Neural cell (in vitro differentiated cells): ENCODE measurements around the gene LRRC4. TPM values are rescaled to one million over a fixed set of nuclear protein-coding genes. Genes with fewer than 3 reads are reported as not detected.

Experiments
- H2AFZ ChIP-seq: fragments of 200-600, 300-800 bp; sonication (generic), shearing (Covaris generic); 2 replicates; pipeline ENCODE4 v1.6.0; 2014; ENCODE audit warnings: low read depth, mild to moderate bottlenecking, antibody characterized with exemption, low read length, moderate library complexity
- H3F3A ChIP-seq: fragments of 200-600 bp; shearing (Covaris generic); 2 replicates; pipeline ENCODE4 v1.6.1; 2016; ENCODE audit warnings: mild to moderate bottlenecking, moderate library complexity, mixed read lengths, antibody characterized with exemption, low read length; ENCODE audit not compliant: insufficient read depth, poor library complexity, severe bottlenecking
- H3K27ac ChIP-seq: fragments of 200-600, 300-800 bp; sonication (generic), shearing (Covaris generic); 2 replicates; pipeline ENCODE4 v1.5.1; 2014; ENCODE audit warnings: mild to moderate bottlenecking, low read length, moderate library complexity
- H3K27me3 ChIP-seq: fragments of 300-800, 200-600 bp; sonication (generic), shearing (Covaris generic); 2 replicates; pipeline ENCODE4 v1.6.0; 2014; ENCODE audit warnings: mild to moderate bottlenecking, low read depth, low read length, moderate library complexity; ENCODE audit not compliant: insufficient read depth
- H3K36me3 ChIP-seq: fragments of 300-800, 200-600 bp; sonication (generic), shearing (Covaris generic); 2 replicates; pipeline ENCODE4 v1.5.1; 2014; ENCODE audit warnings: mild to moderate bottlenecking, antibody characterized with exemption, low read length, moderate library complexity; ENCODE audit not compliant: insufficient read depth
- H3K4me2 ChIP-seq: fragments of 300-800, 200-600 bp; sonication (generic), shearing (Covaris generic); 2 replicates; pipeline ENCODE4 v1.6.0; 2014; ENCODE audit warnings: mild to moderate bottlenecking, low read length
- H3K4me3 ChIP-seq: fragments of 300-800, 200-600 bp; sonication (generic), shearing (Covaris generic); 2 replicates; pipeline ENCODE4 v1.5.1; 2014; ENCODE audit warnings: mild to moderate bottlenecking, low read length, moderate library complexity
- H3K79me2 ChIP-seq: fragments of 200-600 bp; shearing (Covaris generic); replicated peaks from 2 replicates; pipeline ENCODE4 v1.6.0; 2014; ENCODE audit warnings: mild to moderate bottlenecking, low read length, moderate library complexity; ENCODE audit not compliant: insufficient read depth
- H3K9ac ChIP-seq: fragments of 300-800, 200-600 bp; sonication (generic), shearing (Covaris generic); 2 replicates; pipeline ENCODE4 v1.6.1; 2016; ENCODE audit warnings: mild to moderate bottlenecking, low read length, mixed read lengths
- H3K9me2 ChIP-seq: fragments of 200-600 bp; shearing (Covaris generic); 2 replicates; pipeline ENCODE4 v1.6.1; 2016; ENCODE audit warnings: mild to moderate bottlenecking, low read length, mixed read lengths; ENCODE audit not compliant: insufficient read depth
- H3K9me3 ChIP-seq: fragments of 200-600, 300-800 bp; sonication (generic), shearing (Covaris generic); 2 replicates; pipeline ENCODE4 v1.6.1; 2016; ENCODE audit warnings: mild to moderate bottlenecking, mixed run types, low read length, moderate library complexity, mixed read lengths
- H4K20me1 ChIP-seq: fragments of 200-600 bp; shearing (Covaris generic); 2 replicates; pipeline ENCODE4 v1.6.1; 2016; ENCODE audit warnings: mild to moderate bottlenecking, mixed run types; ENCODE audit not compliant: insufficient read depth
- CTCF ChIP-seq: fragments of 450-650 bp; IDR thresholded peaks from 2 replicates; pipeline ENCODE4 v1.5.1; 2014; ENCODE audit warnings: antibody characterized with exemption, mild to moderate bottlenecking, moderate library complexity; ENCODE audit not compliant: poor library complexity, severe bottlenecking
- EP300 ChIP-seq: fragments of 450-650 bp; conservative IDR thresholded peaks from 2 replicates; pipeline ENCODE4 v1.6.1; 2014; ENCODE audit warnings: antibody characterized with exemption, mild to moderate bottlenecking, moderate library complexity; ENCODE audit not compliant: poor library complexity, severe bottlenecking
- EZH2 ChIP-seq: fragments of 200-600, 300-800 bp; shearing (Covaris generic), sonication (generic); IDR thresholded peaks from 2 replicates; pipeline ENCODE4 v1.6.1; 2014; ENCODE audit warnings: antibody characterized with exemption, low read length, borderline replicate concordance, mild to moderate bottlenecking; ENCODE audit not compliant: insufficient read depth, poor library complexity, severe bottlenecking
- MXI1 ChIP-seq: fragments of 450-650 bp; conservative IDR thresholded peaks from 2 replicates; pipeline ENCODE4 v1.6.1; 2014; ENCODE audit warnings: antibody characterized with exemption, mild to moderate bottlenecking; ENCODE audit not compliant: poor library complexity, severe bottlenecking
- POLR2AphosphoS5 ChIP-seq: IDR thresholded peaks from 2 replicates; pipeline ENCODE4 v1.6.1; 2012
- RAD21 ChIP-seq: fragments of 450-650 bp; conservative IDR thresholded peaks from 2 replicates; pipeline ENCODE4 v1.6.1; 2014; ENCODE audit warnings: antibody characterized with exemption, mild to moderate bottlenecking, moderate library complexity
- REST ChIP-seq: IDR thresholded peaks from 2 replicates; pipeline ENCODE4 v1.6.1; 2012; ENCODE audit warnings: borderline replicate concordance
- SMC3 ChIP-seq: fragments of 450-650 bp; conservative IDR thresholded peaks from 2 replicates; pipeline ENCODE4 v1.6.1; 2014; ENCODE audit warnings: antibody characterized with exemption, mild to moderate bottlenecking, moderate library complexity; ENCODE audit not compliant: poor library complexity
- TAF1 ChIP-seq: IDR thresholded peaks from 2 replicates; pipeline ENCODE4 v1.6.1; 2012; ENCODE audit warnings: low read depth
- polyA plus RNA-seq: library from polyadenylated mRNA; depleted of rRNA; stranded (reverse); fragments of >200 nt; gene quantifications from 2 replicates; pipeline ENCODE4 v1.2.3, GENCODE V29; 2014

The LRRC4 gene
- polyA plus RNA-seq, 1 donor from 2014 or later, result 15.7 TPM

- Histone ChIP-seq H3F3A (no peaks in the 10 kb centered on the region), H3K79me2 (no peaks in the 10 kb centered on the region), H3K9me3 (no peaks in the 10 kb centered on the region), H4K20me1 (no peaks in the 10 kb centered on the region), H3K4me3 (no peak overlapping the region), H3K27me3 (no peaks in the 10 kb centered on the region), H3K36me3 (no peaks in the 10 kb centered on the region), H3K4me2 (no peak overlapping the region), H3K9ac (no peak overlapping the region), H3K27ac (no peak overlapping the region), H2AFZ (no peak overlapping the region), H3K9me2 (no peaks in the 10 kb centered on the region)
- TF ChIP-seq MXI1, result no peak
- no peak for TF ChIP-seq EP300
- no peak for TF ChIP-seq RAD21
- no peak for TF ChIP-seq POLR2AphosphoS5
- TF ChIP-seq SMC3, result no peak
- no peak for TF ChIP-seq EZH2
- TF ChIP-seq TAF1, result no peak
- TF ChIP-seq CTCF, result no peak
- no peak for TF ChIP-seq REST
Observed at GRCh38 chr7:128067983-128068382, 36.7 kb upstream of the LRRC4 start.

DNA sequence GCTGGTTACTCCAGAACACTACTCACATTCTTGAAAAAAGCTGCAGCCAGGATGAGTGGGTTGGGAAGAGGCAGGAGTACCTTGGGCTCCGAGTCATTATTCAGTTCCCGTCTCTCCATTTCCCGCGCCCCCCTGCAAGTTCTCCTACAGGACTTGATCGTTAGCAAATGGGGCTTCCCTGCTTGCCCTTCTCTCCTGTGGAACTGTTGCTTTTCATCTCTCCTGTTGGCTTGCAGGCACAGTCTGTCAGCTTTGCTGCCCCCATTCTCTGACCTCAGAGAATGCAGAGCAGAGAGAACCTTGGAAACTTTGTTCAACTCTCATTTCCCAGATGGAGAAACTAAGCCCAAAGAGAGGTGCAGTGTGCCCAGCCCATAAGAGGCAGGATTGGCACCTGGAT is 35.6 kb upstream of the LRRC4 start:
- H3K4me2 ChIP-seq, result no peak overlapping the region
- no peaks in the 10 kb centered on the region for H4K20me1 ChIP-seq
- no peaks in the 10 kb centered on the region for H3K9me3 ChIP-seq
- no peaks in the 10 kb centered on the region for H3K79me2 ChIP-seq
- no peaks in the 10 kb centered on the region for H3K27me3 ChIP-seq
- no peaks in the 10 kb centered on the region for H3F3A ChIP-seq
- no peaks in the 10 kb centered on the region for H3K9me2 ChIP-seq
- H2AFZ ChIP-seq, result no peak overlapping the region
- H3K27ac ChIP-seq, result no peak overlapping the region
- H3K9ac ChIP-seq, result no peak overlapping the region
- no peaks in the 10 kb centered on the region for H3K36me3 ChIP-seq
- H3K4me3 ChIP-seq, result no peak overlapping the region
- TF ChIP-seq REST (no peak), SMC3 (no peak), EP300 (no peak), EZH2 (no peak), RAD21 (no peak), POLR2AphosphoS5 (no peak), CTCF (no peak), MXI1 (no peak), TAF1 (no peak)
